Measurements from ENCODE around the gene GALR3. TPM values are rescaled to one million over a fixed set of nuclear protein-coding genes. Genes with fewer than 3 reads are reported as not detected.

The GALR3 gene
- total RNA-seq, 6 experiments from 2014 or later: 0.29 to 0.83 TPM; not detected in 4

DNA sequence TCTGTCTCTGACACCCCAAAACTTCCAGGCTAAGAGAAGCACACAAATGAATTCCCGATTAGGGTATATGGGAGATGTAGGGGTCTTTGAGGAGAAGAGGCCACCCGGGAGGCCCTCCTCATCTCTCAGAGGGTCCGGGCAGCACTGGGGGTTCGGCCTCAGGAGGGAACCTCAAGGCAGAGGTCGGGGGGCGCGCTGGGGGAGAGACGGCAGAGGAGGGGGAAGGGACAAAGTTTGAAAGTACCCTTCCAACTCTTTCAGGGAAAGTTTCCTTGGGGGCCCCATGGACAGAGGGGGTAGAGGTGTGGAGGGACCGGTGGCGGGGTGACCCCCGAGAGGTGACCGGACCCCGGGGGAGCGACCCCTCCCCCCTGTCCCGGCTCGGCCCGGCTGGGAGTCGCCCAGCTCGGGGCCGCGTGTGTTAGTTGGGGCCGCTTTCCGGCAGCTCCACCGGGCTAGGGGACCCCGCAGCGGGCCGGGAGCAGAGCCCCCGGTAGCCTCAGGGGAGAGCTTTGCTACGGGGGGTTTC, 18.8 kb upstream of the GALR3 start:
- 10% methylated on average over 8 of the region's 29 CpGs for WGBS (ENCODE audit: insufficient coverage, low coverage, low lambda C conversion rate, missing lambda C conversion rate)
- H3K4me1 ChIP-seq: peaks cover 0 to 29% (median 10%) of the 10 kb centered on the region in 4 donors
- TF ChIP-seq POLR2A (IDR thresholded peaks at IDR 0.05): no peak
- TF ChIP-seq CTCF (IDR thresholded peaks at IDR 0.05): no peak

DNA sequence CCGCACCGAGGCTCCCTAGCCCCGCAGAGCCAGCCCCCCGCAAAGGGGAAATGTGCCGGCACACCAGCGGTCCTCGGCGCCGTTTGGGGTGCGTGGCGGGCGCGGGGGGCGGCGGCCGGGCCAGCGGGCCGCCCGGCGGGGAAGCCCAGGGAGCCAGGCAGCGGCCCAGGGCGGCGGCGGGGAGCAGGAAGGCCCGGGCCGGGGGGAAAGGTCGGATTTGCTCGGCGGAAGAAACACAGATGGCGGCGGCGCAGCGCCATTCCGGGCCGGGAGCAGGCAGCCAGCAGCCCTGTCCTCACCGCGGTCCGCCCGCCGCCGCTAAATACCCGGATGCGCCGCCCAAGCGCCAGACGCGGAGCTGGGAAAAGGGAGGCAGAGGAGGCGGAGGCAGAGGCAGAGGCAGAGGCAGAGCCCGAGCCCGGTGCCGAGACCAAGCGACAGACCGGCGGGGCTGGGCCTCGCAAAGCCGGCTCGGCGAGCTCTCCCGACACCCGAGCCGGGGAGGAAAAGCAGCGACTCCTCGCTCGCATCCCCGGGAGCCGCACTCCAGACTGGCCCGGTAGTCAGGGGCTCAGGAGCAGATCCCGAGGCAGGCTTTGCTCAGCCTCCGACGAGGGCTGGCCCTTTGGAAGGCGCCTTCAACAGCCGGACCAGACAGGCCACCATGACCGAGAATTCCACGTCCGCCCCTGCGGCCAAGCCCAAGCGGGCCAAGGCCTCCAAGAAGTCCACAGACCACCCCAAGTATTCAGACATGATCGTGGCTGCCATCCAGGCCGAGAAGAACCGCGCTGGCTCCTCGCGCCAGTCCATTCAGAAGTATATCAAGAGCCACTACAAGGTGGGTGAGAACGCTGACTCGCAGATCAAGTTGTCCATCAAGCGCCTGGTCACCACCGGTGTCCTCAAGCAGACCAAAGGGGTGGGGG, 18.0 kb upstream of the GALR3 start:
- ATAC-seq (peak; percentile 50 to 63 (median 58)), DNase-seq (peak; percentile 91 to 93 (median 92))
- no peaks in the 10 kb centered on the region for H3K27me3 ChIP-seq
- peaks cover 0 to 36% (median 10%) of the 10 kb centered on the region in 4 donors for H3K4me1 ChIP-seq
- TF ChIP-seq POLR2A (IDR thresholded peaks at IDR 0.05): peak; percentile 93
- TF ChIP-seq CTCF (IDR thresholded peaks at IDR 0.05): no peak
- H3K36me3 ChIP-seq: no peaks in the 10 kb centered on the region
- peak overlapping the region; percentile 40 to 84 (median 63) for H3K4me3 ChIP-seq
- H3K27ac ChIP-seq: peak overlapping the region; percentile 72 to 87 (median 83)
- 9% methylated on average over 14 of the region's 87 CpGs for WGBS (ENCODE audit: insufficient coverage, low coverage, low lambda C conversion rate, missing lambda C conversion rate)
- H3K9me3 ChIP-seq: no peaks in the 10 kb centered on the region
- intact Hi-C loops (cut with DNase I): no loop called here

More for the DNA sequence above, 18.8 kb upstream of the GALR3 start:
- Histone ChIP-seq H3K4me3 (peak overlapping the region; percentile 40 to 84 (median 63)), H3K36me3 (no peaks in the 10 kb centered on the region), H3K9me3 (no peaks in the 10 kb centered on the region), H3K27me3 (no peaks in the 10 kb centered on the region), H3K27ac (peak overlapping the region; percentile 72 to 87 (median 83))
- DNase-seq (no peak), ATAC-seq (no peak)
- intact Hi-C loops (cut with DNase I): no loop called here

GRCh38 chr22:37805810-37806277, 17.3 kb upstream of the GALR3 start:
- Histone ChIP-seq H3K27me3 (no peaks in the 10 kb centered on the region), H3K27ac (peak overlapping the region; percentile 72 to 87 (median 83)), H3K36me3 (no peaks in the 10 kb centered on the region), H3K4me1 (peaks cover 0 to 36% (median 10%) of the 10 kb centered on the region in 4 donors), H3K9me3 (no peaks in the 10 kb centered on the region), H3K4me3 (peak overlapping the region; percentile 40 to 84 (median 63))
- intact Hi-C loops (cut with DNase I): no loop called here
- 18% methylated on average over 10 of the region's 10 CpGs for WGBS (ENCODE audit: insufficient coverage, low coverage, low lambda C conversion rate, missing lambda C conversion rate)
- TF ChIP-seq POLR2A (IDR thresholded peaks at IDR 0.05): no peak
- no peak for TF ChIP-seq CTCF (IDR thresholded peaks at IDR 0.05)
- ATAC-seq: no peak
- no peak for DNase-seq

DNA sequence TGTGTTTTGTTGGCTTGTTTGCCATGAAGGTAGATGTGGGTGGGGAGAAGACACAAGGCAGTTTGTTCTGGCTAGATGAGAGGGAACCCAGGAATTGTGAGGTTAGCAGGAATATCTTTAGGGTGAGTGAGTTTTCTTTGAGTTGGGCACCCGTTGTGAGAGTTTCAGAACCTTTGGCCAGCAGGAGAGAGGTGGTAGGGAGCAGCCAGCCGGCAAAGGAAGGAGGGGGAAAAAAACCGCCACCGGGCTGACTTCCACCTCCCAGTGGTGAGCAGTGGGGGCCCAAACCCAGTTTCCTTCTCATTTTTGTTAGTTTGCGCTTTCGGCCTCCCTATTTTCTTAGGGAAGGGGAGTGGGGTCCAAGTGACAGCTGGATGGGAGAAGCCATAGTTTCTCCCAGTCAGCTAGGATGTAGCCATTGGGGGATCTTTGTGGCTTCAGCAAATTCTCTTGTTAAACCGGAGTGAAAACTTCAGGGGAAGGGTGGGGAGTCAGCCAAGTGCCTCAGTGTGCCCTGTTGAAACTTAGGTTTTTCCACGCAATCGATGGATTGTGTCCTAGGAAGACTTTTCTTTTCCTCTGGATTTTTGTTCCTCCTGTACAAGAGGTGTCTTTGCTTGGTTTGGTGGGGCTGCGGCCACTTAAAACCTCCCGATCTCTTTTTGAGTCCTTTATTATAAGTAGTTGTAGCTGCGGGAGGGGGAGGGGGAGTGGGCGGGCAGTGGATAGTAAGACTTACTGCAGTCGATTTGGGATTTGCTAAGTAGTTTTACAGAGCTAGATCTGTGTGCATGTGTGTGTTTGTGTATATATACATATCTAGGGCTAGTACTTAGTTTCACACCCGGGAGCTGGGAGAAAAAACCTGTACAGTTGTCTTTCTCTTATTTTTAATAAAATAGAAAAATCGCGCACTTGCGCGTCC, 16.5 kb upstream of the GALR3 start:
- DNase-seq (peak in 1 of 3 donors; percentile 40), ATAC-seq (no peak)
- H3K9me3 ChIP-seq: no peaks in the 10 kb centered on the region
- H3K27ac ChIP-seq: peak overlapping the region in 2 of 3 donors; percentile 31 to 64
- WGBS (ENCODE audit: insufficient coverage, low coverage, low lambda C conversion rate, missing lambda C conversion rate): 0% methylated on average over 18 of the region's 19 CpGs
- no peaks in the 10 kb centered on the region for H3K36me3 ChIP-seq
- TF ChIP-seq CTCF (IDR thresholded peaks at IDR 0.05) (no peak), POLR2A (IDR thresholded peaks at IDR 0.05) (no peak)
- intact Hi-C loops (cut with DNase I): no loop called here
- no peaks in the 10 kb centered on the region for H3K27me3 ChIP-seq
- peak overlapping the region; percentile 40 to 84 (median 63) for H3K4me3 ChIP-seq
- peaks cover 0 to 36% (median 10%) of the 10 kb centered on the region in 4 donors for H3K4me1 ChIP-seq

All from right lobe of liver (tissue), 6 donors.